ENCODE measurements around the gene LSP1. TPM values are rescaled to one million over a fixed set of nuclear protein-coding genes. Genes with fewer than 3 reads are reported as not detected.
"Not testable (repeated sequence)": the region's sequence is repeated elsewhere in the genome, so short reads cannot be mapped to it uniquely, and the experiment has no call there.

LSP1 gene
- total and polyA plus RNA-seq, 8 donors, result 2.4 to 26.8 (median 9.9) TPM

GRCh38 chr11:1807264-1807995, 45.5 kb upstream of the LSP1 start:
- ATAC-seq (peak; percentile 37 to 84 (median 63)), DNase-seq (no peak), FAIRE-seq (no peak)
- H3K36me3 ChIP-seq, result no peaks in the 10 kb centered on the region
- no peak overlapping the region for H3K27ac ChIP-seq
- intact Hi-C loops (cut with DNase I), result no loop called here
- no peaks in the 10 kb centered on the region for H3K9me3 ChIP-seq
- no peaks in the 10 kb centered on the region for H3K27me3 ChIP-seq
- WGBS, 2 donors, result 25 to 28% methylated on average over 14 of the region's 14 CpGs
- peaks cover 0 to 6% (median 4%) of the 10 kb centered on the region in 3 donors for H3K4me1 ChIP-seq
- TF ChIP-seq, protein P1, sequence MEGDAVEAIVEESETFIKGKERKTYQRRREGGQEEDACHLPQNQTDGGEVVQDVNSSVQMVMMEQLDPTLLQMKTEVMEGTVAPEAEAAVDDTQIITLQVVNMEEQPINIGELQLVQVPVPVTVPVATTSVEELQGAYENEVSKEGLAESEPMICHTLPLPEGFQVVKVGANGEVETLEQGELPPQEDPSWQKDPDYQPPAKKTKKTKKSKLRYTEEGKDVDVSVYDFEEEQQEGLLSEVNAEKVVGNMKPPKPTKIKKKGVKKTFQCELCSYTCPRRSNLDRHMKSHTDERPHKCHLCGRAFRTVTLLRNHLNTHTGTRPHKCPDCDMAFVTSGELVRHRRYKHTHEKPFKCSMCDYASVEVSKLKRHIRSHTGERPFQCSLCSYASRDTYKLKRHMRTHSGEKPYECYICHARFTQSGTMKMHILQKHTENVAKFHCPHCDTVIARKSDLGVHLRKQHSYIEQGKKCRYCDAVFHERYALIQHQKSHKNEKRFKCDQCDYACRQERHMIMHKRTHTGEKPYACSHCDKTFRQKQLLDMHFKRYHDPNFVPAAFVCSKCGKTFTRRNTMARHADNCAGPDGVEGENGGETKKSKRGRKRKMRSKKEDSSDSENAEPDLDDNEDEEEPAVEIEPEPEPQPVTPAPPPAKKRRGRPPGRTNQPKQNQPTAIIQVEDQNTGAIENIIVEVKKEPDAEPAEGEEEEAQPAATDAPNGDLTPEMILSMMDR (IDR thresholded peaks at IDR 0.05), result no peak
- H3K4me3 ChIP-seq, result no peak overlapping the region

DNA sequence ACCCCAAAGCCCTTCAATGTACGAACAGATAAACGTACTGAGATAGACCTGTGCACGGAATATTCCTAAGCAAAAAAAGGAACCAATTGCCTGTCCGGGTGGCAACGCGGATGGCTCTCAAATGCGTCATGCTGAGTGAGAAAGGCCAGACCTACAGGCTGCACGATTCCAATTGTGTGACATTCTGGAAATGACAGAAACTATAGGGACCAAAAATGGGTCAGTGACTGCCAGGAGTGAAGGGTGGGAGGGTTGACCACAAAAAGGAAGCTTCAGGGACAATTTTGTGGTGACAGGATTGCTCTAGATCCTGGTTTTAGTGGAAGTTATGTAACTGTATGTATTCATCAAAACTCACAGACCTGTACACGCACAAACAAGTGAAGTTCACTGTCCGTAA, 42.1 kb upstream of the LSP1 start:
- H3K36me3 ChIP-seq, result no peaks in the 10 kb centered on the region
- no peak overlapping the region for H3K4me3 ChIP-seq
- H3K9me3 ChIP-seq, result no peaks in the 10 kb centered on the region
- TF ChIP-seq, protein P1 (IDR thresholded peaks at IDR 0.05), result no peak
- H3K27me3 ChIP-seq, result no peaks in the 10 kb centered on the region
- no peak for FAIRE-seq
- 76 to 79% methylated on average over 10 of the region's 10 CpGs for WGBS, 2 donors
- intact Hi-C loops (cut with DNase I), result no loop called here
- no peak for DNase-seq
- no peak for ATAC-seq
- H3K4me1 ChIP-seq, result peaks cover 0 to 6% (median 4%) of the 10 kb centered on the region in 3 donors
- no peak overlapping the region for H3K27ac ChIP-seq

GRCh38 chr11:1812274-1812673, 40.6 kb upstream of the LSP1 start:
- TF ChIP-seq, protein P1 (IDR thresholded peaks at IDR 0.05), result no peak
- H3K27me3 ChIP-seq, result no peaks in the 10 kb centered on the region
- H3K4me1 ChIP-seq, result no peaks in the 10 kb centered on the region
- WGBS, 2 donors, result 87 to 89% methylated on average over 5 of the region's 5 CpGs
- H3K4me3 ChIP-seq, result no peak overlapping the region
- H3K36me3 ChIP-seq, result no peaks in the 10 kb centered on the region
- DNase-seq (no peak), ATAC-seq (no peak), FAIRE-seq (no peak)
- H3K9me3 ChIP-seq, result no peaks in the 10 kb centered on the region
- no peak overlapping the region for H3K27ac ChIP-seq
- intact Hi-C loops (cut with DNase I), result no loop called here

GRCh38 chr11:1812801-1813200, 40.1 kb upstream of the LSP1 start:
- Histone ChIP-seq H3K36me3 (no peaks in the 10 kb centered on the region), H3K9me3 (no peaks in the 10 kb centered on the region), H3K4me1 (no peaks in the 10 kb centered on the region), H3K27ac (no peak overlapping the region), H3K4me3 (no peak overlapping the region), H3K27me3 (no peaks in the 10 kb centered on the region)
- no peak for DNase-seq
- intact Hi-C loops (cut with DNase I), result no loop called here
- TF ChIP-seq, protein P1 (IDR thresholded peaks at IDR 0.05), result no peak
- no peak for ATAC-seq
- WGBS, 2 donors, result 79 to 83% methylated on average over 15 of the region's 15 CpGs
- FAIRE-seq, result no peak

DNA sequence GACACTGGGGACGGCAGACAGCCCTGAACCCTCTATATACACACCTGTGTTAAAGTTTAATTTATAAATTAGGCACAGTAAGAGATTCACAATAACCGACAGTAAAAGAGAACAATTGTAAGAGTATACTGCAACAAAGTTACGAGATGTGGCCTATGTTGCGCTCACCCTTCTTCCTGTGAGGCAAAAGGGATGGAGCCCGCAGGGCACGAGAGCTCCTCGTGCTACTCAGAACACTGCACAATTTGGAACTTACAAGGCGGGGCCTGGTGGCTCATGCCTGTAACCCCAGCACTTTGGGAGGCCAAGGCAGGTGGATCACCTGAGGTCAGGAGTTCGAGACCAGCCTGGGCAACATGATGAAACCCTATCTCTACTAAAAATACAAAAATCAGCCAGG, 39.5 kb upstream of the LSP1 start:
- H3K4me1 ChIP-seq; H3K9me3 ChIP-seq; H3K36me3 ChIP-seq; FAIRE-seq; DNase-seq; ATAC-seq; H3K4me3 ChIP-seq; H3K27ac ChIP-seq; intact Hi-C loops (cut with DNase I); H3K27me3 ChIP-seq: not testable (repeated sequence)
- WGBS, 2 donors, result 91 to 92% methylated on average over 9 of the region's 9 CpGs
